ENCODE results near the gene SLC6A19. TPM values are rescaled to one million over a fixed set of nuclear protein-coding genes. Genes with fewer than 3 reads are reported as not detected.

Gene SLC6A19
- total and polyA plus RNA-seq, 2 of the 4 experiments (the other 2 are of a cell fraction) = not detected

- H3K79me1 ChIP-seq (ENCODE audit: low read depth in 1 of 2, low read length in 2 of 2) = no peaks in the 10 kb centered on the region
- H3K9me1 ChIP-seq (ENCODE audit: insufficient read depth, low read length) = no peaks in the 10 kb centered on the region
- BruUV-seq (replicated peaks) = no TSS peak
- no peaks in the 10 kb centered on the region for H3K4me1 ChIP-seq (ENCODE audit: control insufficient read depth, insufficient read depth, low read length)
- H2BK15ac ChIP-seq (ENCODE audit: low read depth, low read length) = no peak overlapping the region
- intact Hi-C loops (cut with micrococcal nuclease) (no loop called here), dilution Hi-C loops (cut with HindIII; ENCODE audit: low sequenced_read_pairs, unreplicated experiment) (no loop called here), in situ Hi-C loops (cut with MboI; ENCODE audit: low sequenced_read_pairs) (no loop called here)
- no peak overlapping the region for H3K4me2 ChIP-seq (ENCODE audit: low read depth, low read length)
- no peak overlapping the region for H2BK20ac ChIP-seq (ENCODE audit: low read depth, low read length)
- H3K9me3 ChIP-seq (ENCODE audit: control insufficient read depth, insufficient read depth, low read length) = no peaks in the 10 kb centered on the region
- H4K5ac ChIP-seq (ENCODE audit: low read depth, low read length) = no peak overlapping the region
- TF ChIP-seq POLR2A (IDR thresholded peaks at IDR 0.05; ENCODE audit: low read depth, low read length) (no peak), SMC3 (IDR thresholded peaks at IDR 0.05; ENCODE audit: low read depth, low read length) (no peak), USF2 (IDR thresholded peaks at IDR 0.05; ENCODE audit: low read depth, low read length) (no peak), RFX5 (IDR thresholded peaks at IDR 0.05; ENCODE audit: low read depth, low read length) (no peak), RCOR1 (IDR thresholded peaks at IDR 0.05; ENCODE audit: insufficient replicate concordance, low read length) (no peak), RAD21 (IDR thresholded peaks at IDR 0.05; ENCODE audit: low read length) (no peak), MAFK (IDR thresholded peaks at IDR 0.05; ENCODE audit: low read depth, low read length) (no peak), MXI1 (IDR thresholded peaks at IDR 0.05; ENCODE audit: borderline replicate concordance, low read depth, low read length) (no peak), MAZ (IDR thresholded peaks at IDR 0.05; ENCODE audit: borderline replicate concordance, low read depth, low read length) (no peak)
- no peak overlapping the region for H2AK9ac ChIP-seq (replicated peaks; ENCODE audit: low read depth, low read length, poor library complexity)
- ChIA-PET CTCF (no interaction called here), POLR2A (ENCODE audit: unreplicated experiment) (no interaction called here)
- H2AFZ ChIP-seq (replicated peaks; ENCODE audit: low read length, poor library complexity) = no peak overlapping the region
- H3K27me3 ChIP-seq (ENCODE audit: control insufficient read depth, insufficient read depth, low read length) = peaks cover 3% of the 10 kb centered on the region; the same call in 1 of the 2 replicates
- DNase-seq (no peak), ATAC-seq (ENCODE audit: low read depth) (no peak)
- WGBS, 2 experiments (ENCODE audit: extremely low coverage in 2 of 2, insufficient read length in 1 of 2) = 23% methylated on average over 6 of the region's 27 CpGs; no CpG with 5 or more reads in 1 of the 2 experiments
- H4K91ac ChIP-seq (ENCODE audit: insufficient read depth, low read depth, low read length) = no peak overlapping the region
- H3K56ac ChIP-seq (ENCODE audit: extremely low read depth, insufficient read depth, low read length) = no peak overlapping the region
- no peak overlapping the region for H4K8ac ChIP-seq (ENCODE audit: low read depth in 2 of 2, low read length in 2 of 2)
- no peak overlapping the region for H2BK5ac ChIP-seq (ENCODE audit: low read depth, low read length, poor library complexity, severe bottlenecking)
- no peak overlapping the region for H3K4ac ChIP-seq (ENCODE audit: low read depth, low read length)
- H3K9ac ChIP-seq (ENCODE audit: low read depth, low read length) = no peak overlapping the region
- no peak overlapping the region for H3K14ac ChIP-seq (replicated peaks; ENCODE audit: low read depth, low read length)
- H2BK120ac ChIP-seq (ENCODE audit: low read depth, low read length) = no peak overlapping the region
- no peaks in the 10 kb centered on the region for H3K36me3 ChIP-seq (ENCODE audit: control insufficient read depth, insufficient read depth, low read length)
- no peaks in the 10 kb centered on the region for H4K20me1 ChIP-seq (ENCODE audit: insufficient read depth, low read length)
- H2AK5ac ChIP-seq (ENCODE audit: low read depth, low read length) = no peak overlapping the region
- no peak overlapping the region for H3K4me3 ChIP-seq (ENCODE audit: insufficient read depth, low read depth, low read length)
- H3K18ac ChIP-seq (ENCODE audit: low read depth, low read length) = no peak overlapping the region
- H3K23ac ChIP-seq (ENCODE audit: low read depth, low read length) = no peak overlapping the region
- no peak overlapping the region for H3K27ac ChIP-seq (ENCODE audit: insufficient read depth, low read length)
Observed at GRCh38 chr5:1251678-1252580, 50.5 kb downstream of the SLC6A19 start.

All from IMR-90 (cell line).